ENCODE data around the gene MLANA.

DNA sequence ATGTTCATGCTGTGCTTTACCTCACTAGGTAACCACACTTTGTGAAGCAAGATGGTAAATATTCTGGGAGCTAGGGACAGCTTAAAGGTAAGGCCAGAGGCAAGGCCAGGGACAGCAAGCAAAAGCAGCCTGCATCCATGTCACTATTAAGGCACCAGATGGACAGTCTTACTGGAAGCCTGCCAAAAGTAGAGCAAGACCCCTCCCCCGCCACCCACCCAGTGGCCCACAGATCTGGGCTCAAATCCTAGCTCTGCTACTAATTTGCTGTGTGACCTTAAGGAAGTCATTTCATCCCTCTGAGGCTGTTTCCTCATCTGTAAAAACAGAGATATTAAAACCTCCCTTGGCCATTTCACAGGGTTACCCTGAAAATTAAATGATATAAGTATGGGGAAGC lies 44.6 kb upstream of the MLANA start:
- TF ChIP-seq, protein P1, sequence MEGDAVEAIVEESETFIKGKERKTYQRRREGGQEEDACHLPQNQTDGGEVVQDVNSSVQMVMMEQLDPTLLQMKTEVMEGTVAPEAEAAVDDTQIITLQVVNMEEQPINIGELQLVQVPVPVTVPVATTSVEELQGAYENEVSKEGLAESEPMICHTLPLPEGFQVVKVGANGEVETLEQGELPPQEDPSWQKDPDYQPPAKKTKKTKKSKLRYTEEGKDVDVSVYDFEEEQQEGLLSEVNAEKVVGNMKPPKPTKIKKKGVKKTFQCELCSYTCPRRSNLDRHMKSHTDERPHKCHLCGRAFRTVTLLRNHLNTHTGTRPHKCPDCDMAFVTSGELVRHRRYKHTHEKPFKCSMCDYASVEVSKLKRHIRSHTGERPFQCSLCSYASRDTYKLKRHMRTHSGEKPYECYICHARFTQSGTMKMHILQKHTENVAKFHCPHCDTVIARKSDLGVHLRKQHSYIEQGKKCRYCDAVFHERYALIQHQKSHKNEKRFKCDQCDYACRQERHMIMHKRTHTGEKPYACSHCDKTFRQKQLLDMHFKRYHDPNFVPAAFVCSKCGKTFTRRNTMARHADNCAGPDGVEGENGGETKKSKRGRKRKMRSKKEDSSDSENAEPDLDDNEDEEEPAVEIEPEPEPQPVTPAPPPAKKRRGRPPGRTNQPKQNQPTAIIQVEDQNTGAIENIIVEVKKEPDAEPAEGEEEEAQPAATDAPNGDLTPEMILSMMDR (IDR thresholded peaks at IDR 0.05) = no peak
- no peak for TF ChIP-seq POLR2A (IDR thresholded peaks at IDR 0.05)
